Activated B cell treated with CpG ODN at 0.5 μM for 24 hours (primary cell): ENCODE measurements around the gene GPD1L. TPM values are rescaled to one million over a fixed set of nuclear protein-coding genes. Genes with fewer than 3 reads are reported as not detected.

Experiments
- ATAC-seq: fragments of 200-7000 bp; cut with Tn5 transposase; one replicate; pipeline ENCODE4 v1.10.0; 2021; ENCODE audit warnings: low read depth, mild to moderate bottlenecking, moderate library complexity
- CTCF ChIA-PET: fragments of 350-600 bp; sonication (Branson Sonifier 250); formaldehyde crosslinking; loops from one replicate; lab custom pipeline; 2021; ENCODE audit warnings: antibody characterized with exemption; lab: Charles Lee
- POLR2A ChIA-PET: fragments of 350-600 bp; sonication (Branson Sonifier 250); formaldehyde crosslinking; loops from one replicate; lab custom pipeline; 2021; ENCODE audit warnings: antibody characterized with exemption; lab: Charles Lee
- DNase-seq: peaks from one replicate; pipeline ENCODE4 v3.0.0; 2022
- H3K27ac Mint-ChIP-seq: one replicate; pipeline ENCODE4 v1.8.0; 2020; ENCODE audit warnings: mixed read lengths
- H3K27me3 Mint-ChIP-seq: one replicate; pipeline ENCODE4 v1.8.0; 2021; ENCODE audit warnings: mixed read lengths
- H3K36me3 Mint-ChIP-seq: one replicate; pipeline ENCODE4 v1.8.0; 2021; ENCODE audit warnings: low read depth, mixed read lengths
- H3K4me1 Mint-ChIP-seq: one replicate; pipeline ENCODE4 v1.8.0; 2021; ENCODE audit warnings: mixed read lengths
- H3K4me3 Mint-ChIP-seq: one replicate; pipeline ENCODE4 v1.8.0; 2020; ENCODE audit warnings: mild to moderate bottlenecking, mixed read lengths
- H3K9me3 Mint-ChIP-seq: one replicate; pipeline ENCODE4 v1.8.0; 2020; ENCODE audit warnings: mixed read lengths
- CTCF ChIP-seq: fragments of 200-600 bp; IDR thresholded peaks from one replicate; pipeline ENCODE4 v1.8.0; 2022; ENCODE audit warnings: antibody characterized with exemption, mild to moderate bottlenecking
- intact Hi-C: fragments of 100-400 bp; cut with micrococcal nuclease; formaldehyde crosslinking; loops from one replicate; pipeline ENCODE4 v1.15.1; 2024
- total RNA-seq: library from RNA; stranded (reverse); gene quantifications from 2 replicates; pipeline ENCODE4 v1.2.3, GENCODE V29; 2022

Gene GPD1L
- total RNA-seq, 1 donor from 2014 or later, result 8.2 TPM

GRCh38 chr3:32143849-32144757, 37.7 kb downstream of the GPD1L start:
- no peaks in the 10 kb centered on the region for H3K9me3 Mint-ChIP-seq
- no peak for DNase-seq
- H3K27ac Mint-ChIP-seq, result no peak overlapping the region
- POLR2A ChIA-PET, result interaction anchor here (0.6 kb wide), 1 partner anchor 126 kb away, joined by 3 read pairs; no protein-coding TSS in a partner anchor
- peaks cover 24% of the 10 kb centered on the region for H3K36me3 Mint-ChIP-seq
- CTCF ChIA-PET, result interaction anchor here (0.7 to 3.0 kb wide), 25 partner anchors 10 to 594 kb away, joined by 3 to 20 read pairs (median 4); no protein-coding TSS in a partner anchor
- intact Hi-C loops, result loop anchor here (1.0 to 5.0 kb wide), 7 partner anchors 37 to 1377 kb away; partner anchors contain the start of gene GPD1L
- ATAC-seq, result peak; percentile 66
- H3K4me3 Mint-ChIP-seq, result no peak overlapping the region
- H3K4me1 Mint-ChIP-seq, result peaks cover 25% of the 10 kb centered on the region
- no peaks in the 10 kb centered on the region for H3K27me3 Mint-ChIP-seq
- TF ChIP-seq CTCF, result peak; percentile 74

- ChIA-PET CTCF (no interaction called here), POLR2A (no interaction called here)
- Mint-ChIP-seq H3K27me3 (no peaks in the 10 kb centered on the region), H3K27ac (peak overlapping the region; percentile 2), H3K4me1 (peaks cover 25% of the 10 kb centered on the region), H3K4me3 (no peak overlapping the region), H3K36me3 (peaks cover 29% of the 10 kb centered on the region), H3K9me3 (no peaks in the 10 kb centered on the region)
- peak; percentile 61 for ATAC-seq
- no peak for TF ChIP-seq CTCF
- intact Hi-C loops, result no loop called here
- DNase-seq, result no peak
These were observed 40.4 kb downstream of the GPD1L start for GRCh38 chr3:32146746-32147211.

GRCh38 chr3:32147509-32147908, 41.1 kb downstream of the GPD1L start:
- CTCF ChIA-PET, result no interaction called here
- H3K4me1 Mint-ChIP-seq, result peaks cover 25% of the 10 kb centered on the region
- TF ChIP-seq CTCF, result no peak
- no peak overlapping the region for H3K4me3 Mint-ChIP-seq
- H3K36me3 Mint-ChIP-seq, result peaks cover 30% of the 10 kb centered on the region
- H3K9me3 Mint-ChIP-seq, result no peaks in the 10 kb centered on the region
- intact Hi-C loops, result no loop called here
- POLR2A ChIA-PET, result no interaction called here
- ATAC-seq, result no peak
- no peak overlapping the region for H3K27ac Mint-ChIP-seq
- H3K27me3 Mint-ChIP-seq, result no peaks in the 10 kb centered on the region
- DNase-seq, result no peak

GRCh38 chr3:32147933-32148332, 41.5 kb downstream of the GPD1L start:
- TF ChIP-seq CTCF, result no peak
- ChIA-PET CTCF (no interaction called here), POLR2A (no interaction called here)
- Mint-ChIP-seq H3K4me1 (peaks cover 25% of the 10 kb centered on the region), H3K27ac (no peak overlapping the region), H3K36me3 (peaks cover 30% of the 10 kb centered on the region), H3K27me3 (no peaks in the 10 kb centered on the region), H3K4me3 (no peak overlapping the region), H3K9me3 (no peaks in the 10 kb centered on the region)
- no peak for ATAC-seq
- intact Hi-C loops, result no loop called here
- no peak for DNase-seq

- POLR2A ChIA-PET, result no interaction called here
- intact Hi-C loops, result no loop called here
- Mint-ChIP-seq H3K9me3 (no peaks in the 10 kb centered on the region), H3K4me1 (peaks cover 25% of the 10 kb centered on the region), H3K27ac (no peak overlapping the region), H3K4me3 (no peak overlapping the region), H3K27me3 (no peaks in the 10 kb centered on the region), H3K36me3 (peaks cover 30% of the 10 kb centered on the region)
- ATAC-seq, result no peak
- CTCF ChIA-PET, result no interaction called here
- no peak for TF ChIP-seq CTCF
- DNase-seq, result no peak
These were observed 41.9 kb downstream of the GPD1L start for GRCh38 chr3:32148351-32148750.
